A673 (cell line): ENCODE results near the gene SLC16A10. TPM values are rescaled to one million over a fixed set of nuclear protein-coding genes. Genes with fewer than 3 reads are reported as not detected.

ENCODE experiments used
- BruUV-seq: library from RNA; stranded (reverse); fragments of 400-500 nt; replicated peaks from 2 replicates; lab custom pipeline; 2021; lab: Mats Ljungman, UMichigan
- CTCF ChIA-PET: fragments of 300-600 bp; sonication (Branson Sonifier 250); formaldehyde crosslinking; loops from one replicate; lab custom pipeline; 2022; ENCODE audit warnings: antibody characterized with exemption; lab: Charles Lee
- POLR2A ChIA-PET: fragments of 300-600 bp; sonication (Branson Sonifier 250); formaldehyde crosslinking; loops from one replicate; lab custom pipeline; 2022; ENCODE audit warnings: antibody characterized with exemption; ENCODE audit not compliant: low non-redundant PET; lab: Charles Lee
- DNase-seq: peaks from one replicate; pipeline ENCODE4 v3.0.0-alpha.2; 2015; ENCODE audit warnings: low spot score
- H3K27ac ChIP-seq: fragments of 200-600 bp; sonication (generic); 2 replicates; pipeline ENCODE4 v1.5.1; 2016; ENCODE audit warnings: mixed run types, low read depth, mild to moderate bottlenecking, mixed read lengths, antibody characterized with exemption, low read length; ENCODE audit not compliant: poor library complexity, severe bottlenecking
- H3K27me3 ChIP-seq: fragments of 200-600 bp; sonication (generic); replicated peaks from 2 replicates; pipeline ENCODE4 v1.6.1; 2017; ENCODE audit warnings: mixed run types, low read depth, mild to moderate bottlenecking, mixed read lengths, antibody characterized with exemption, low read length; ENCODE audit not compliant: insufficient read depth, poor library complexity
- H3K36me3 ChIP-seq: fragments of 200-600 bp; sonication (generic); 2 replicates; pipeline ENCODE4 v1.6.1; 2016; ENCODE audit warnings: mixed run types, mild to moderate bottlenecking, mixed read lengths, antibody characterized with exemption, low read length; ENCODE audit not compliant: insufficient read depth, poor library complexity, severe bottlenecking
- H3K4me1 ChIP-seq: fragments of 200-600 bp; sonication (generic); 2 replicates; pipeline ENCODE4 v1.6.1; 2017; ENCODE audit warnings: mixed run types, mild to moderate bottlenecking, mixed read lengths, antibody characterized with exemption, low read length; ENCODE audit not compliant: insufficient read depth, poor library complexity, severe bottlenecking
- H3K4me3 ChIP-seq: fragments of 200-600 bp; sonication (generic); 2 replicates; pipeline ENCODE4 v1.5.1; 2016; ENCODE audit warnings: low read depth, mixed run types, mild to moderate bottlenecking, mixed read lengths, low read length; ENCODE audit not compliant: poor library complexity, severe bottlenecking
- H3K9me3 ChIP-seq: fragments of 200-600 bp; sonication (generic); 2 replicates; pipeline ENCODE4 v1.6.1; 2016; ENCODE audit warnings: mixed run types, low read depth, mild to moderate bottlenecking, mixed read lengths, antibody characterized with exemption, low read length; ENCODE audit not compliant: poor library complexity, severe bottlenecking
- EZH2 ChIP-seq: fragments of 200-600 bp; sonication (generic); IDR thresholded peaks from 2 replicates; pipeline ENCODE4 v1.6.1; 2017; ENCODE audit warnings: borderline replicate concordance, low read depth, mild to moderate bottlenecking, mixed read lengths, antibody characterized with exemption, low read length; ENCODE audit not compliant: poor library complexity, severe bottlenecking
- intact Hi-C: fragments of 100-400 bp; cut with micrococcal nuclease; formaldehyde crosslinking; loops from one replicate; pipeline ENCODE4 v1.10.0; 2022; ENCODE audit not compliant: unreplicated experiment
- total RNA-seq: library from RNA; stranded (reverse); gene quantifications from 2 replicates; pipeline ENCODE4 v1.2.3, GENCODE V29; 2021
- TF ChIP-seq, protein P1 (sequence below): fragments of 300-800, 200-600 bp; sonication (generic); conservative IDR thresholded peaks from 2 replicates; pipeline ENCODE4 v1.5.1; 2017; ENCODE audit warnings: low read depth, mild to moderate bottlenecking, antibody characterized with exemption, low read length, moderate library complexity, mixed read lengths

The SLC16A10 gene
- total RNA-seq, 1 experiment from 2014 or later = 7.9 TPM

DNA sequence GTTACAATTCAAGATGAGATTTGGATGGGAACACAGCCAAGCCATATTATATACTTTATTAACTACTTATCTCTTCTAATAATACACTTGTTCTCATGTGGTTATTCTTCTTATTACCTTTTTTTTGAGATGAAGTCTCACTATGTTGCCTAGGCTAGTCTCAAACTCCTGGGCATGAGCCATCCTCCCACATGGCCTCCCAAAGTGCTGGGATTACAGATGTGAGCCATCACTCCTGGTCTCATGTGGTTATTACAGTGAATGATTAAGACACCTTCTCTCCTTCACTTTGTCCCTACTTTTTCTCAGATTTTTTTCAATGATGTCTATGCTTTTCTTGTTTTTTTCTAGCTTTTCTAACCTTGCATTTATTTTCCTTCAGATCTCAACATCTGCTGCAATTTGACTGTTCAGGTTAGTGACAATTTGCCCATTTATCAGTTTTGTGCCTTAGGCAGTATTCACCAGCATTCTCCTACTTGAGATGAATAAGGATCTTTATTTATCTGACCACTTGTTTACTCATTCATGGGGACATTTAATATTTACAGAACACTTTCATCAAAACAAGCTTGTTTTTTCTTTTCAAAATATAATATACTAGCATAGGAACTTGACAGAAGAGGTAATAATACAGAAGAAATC is 105.7 kb downstream of the SLC16A10 start:
- DNase-seq = no peak
- Histone ChIP-seq H3K9me3 (no peaks in the 10 kb centered on the region), H3K27ac (no peak overlapping the region), H3K4me1 (no peaks in the 10 kb centered on the region), H3K36me3 (no peaks in the 10 kb centered on the region), H3K4me3 (no peak overlapping the region), H3K27me3 (no peaks in the 10 kb centered on the region)
- ChIA-PET CTCF (no interaction called here), POLR2A (no interaction called here)
- BruUV-seq = no TSS peak
- no peak for TF ChIP-seq EZH2
- TF ChIP-seq, protein P1, sequence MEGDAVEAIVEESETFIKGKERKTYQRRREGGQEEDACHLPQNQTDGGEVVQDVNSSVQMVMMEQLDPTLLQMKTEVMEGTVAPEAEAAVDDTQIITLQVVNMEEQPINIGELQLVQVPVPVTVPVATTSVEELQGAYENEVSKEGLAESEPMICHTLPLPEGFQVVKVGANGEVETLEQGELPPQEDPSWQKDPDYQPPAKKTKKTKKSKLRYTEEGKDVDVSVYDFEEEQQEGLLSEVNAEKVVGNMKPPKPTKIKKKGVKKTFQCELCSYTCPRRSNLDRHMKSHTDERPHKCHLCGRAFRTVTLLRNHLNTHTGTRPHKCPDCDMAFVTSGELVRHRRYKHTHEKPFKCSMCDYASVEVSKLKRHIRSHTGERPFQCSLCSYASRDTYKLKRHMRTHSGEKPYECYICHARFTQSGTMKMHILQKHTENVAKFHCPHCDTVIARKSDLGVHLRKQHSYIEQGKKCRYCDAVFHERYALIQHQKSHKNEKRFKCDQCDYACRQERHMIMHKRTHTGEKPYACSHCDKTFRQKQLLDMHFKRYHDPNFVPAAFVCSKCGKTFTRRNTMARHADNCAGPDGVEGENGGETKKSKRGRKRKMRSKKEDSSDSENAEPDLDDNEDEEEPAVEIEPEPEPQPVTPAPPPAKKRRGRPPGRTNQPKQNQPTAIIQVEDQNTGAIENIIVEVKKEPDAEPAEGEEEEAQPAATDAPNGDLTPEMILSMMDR = no peak
- intact Hi-C loops = no loop called here

DNA sequence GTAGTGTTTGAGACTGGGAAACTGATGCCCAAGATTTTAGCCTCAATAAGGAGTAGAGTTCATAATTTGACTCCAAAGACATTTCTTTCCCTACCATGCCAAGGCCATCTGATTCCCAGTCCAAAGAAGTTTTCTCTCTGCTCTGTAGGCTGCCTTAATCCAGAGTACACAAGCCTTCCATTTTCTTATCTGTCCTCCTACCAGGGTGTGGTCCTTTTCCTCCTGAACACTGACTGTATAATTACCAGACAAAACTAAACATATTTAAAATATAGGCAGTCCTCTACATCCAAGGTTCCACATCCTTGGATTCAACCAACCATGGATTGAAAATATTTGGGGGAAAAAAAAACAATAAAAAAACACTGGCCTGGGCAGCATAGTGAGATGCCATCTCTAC is 108.4 kb downstream of the SLC16A10 start:
- TF ChIP-seq, protein P1 = no peak
- no peak for TF ChIP-seq EZH2

GRCh38 chr6:111198841-111199240 is 111.5 kb downstream of the SLC16A10 start:
- ChIA-PET CTCF (no interaction called here), POLR2A (no interaction called here)
- H3K4me3 ChIP-seq = no peak overlapping the region
- no peaks in the 10 kb centered on the region for H3K9me3 ChIP-seq
- TF ChIP-seq, protein P1 = no peak
- TF ChIP-seq EZH2 = no peak
- DNase-seq = no peak
- H3K27ac ChIP-seq = no peak overlapping the region
- H3K27me3 ChIP-seq = no peaks in the 10 kb centered on the region
- no TSS peak for BruUV-seq
- no peaks in the 10 kb centered on the region for H3K4me1 ChIP-seq
- no peaks in the 10 kb centered on the region for H3K36me3 ChIP-seq
- intact Hi-C loops = no loop called here

More for the DNA sequence above, 108.4 kb downstream of the SLC16A10 start:
- H3K27me3 ChIP-seq = no peaks in the 10 kb centered on the region
- DNase-seq = no peak
- H3K27ac ChIP-seq = no peak overlapping the region
- intact Hi-C loops = no loop called here
- no peaks in the 10 kb centered on the region for H3K4me1 ChIP-seq
- ChIA-PET POLR2A (no interaction called here), CTCF (no interaction called here)
- no peaks in the 10 kb centered on the region for H3K9me3 ChIP-seq
- BruUV-seq = no TSS peak
- no peak overlapping the region for H3K4me3 ChIP-seq
- no peaks in the 10 kb centered on the region for H3K36me3 ChIP-seq
